GM23338 (cell line): ENCODE data around the gene ZFR2.

Source experiments
- EZH2 ChIP-seq: fragments of 200-600 bp; sonication (generic); IDR thresholded peaks from one replicate; pipeline ENCODE4 v1.8.0; 2017; ENCODE audit warnings: antibody characterized with exemption, mild to moderate bottlenecking, low read depth; ENCODE audit not compliant: unreplicated experiment
- POLR2AphosphoS5 ChIP-seq: IDR thresholded peaks from 2 replicates; pipeline ENCODE4 v1.6.1; 2016; ENCODE audit warnings: antibody characterized with exemption, low read depth
- TF ChIP-seq, protein P1 (sequence below), 2 experiments: fragments of 200-600 bp in 1 of 2; sonication (generic) in 1 of 2; conservative IDR thresholded peaks; 2 replicates each; pipeline versions ENCODE4 v1.5.1 to v1.6.1; 2016 to 2017; ENCODE audit warnings: antibody characterized with exemption in 2 of 2, low read depth in 2 of 2, mild to moderate bottlenecking in 2 of 2, moderate library complexity in 1 of 2
- TF ChIP-seq, protein P2 (sequence below): IDR thresholded peaks from one replicate; pipeline ENCODE4 v1.6.1; 2018; ENCODE audit warnings: antibody characterized with exemption; ENCODE audit not compliant: unreplicated experiment

DNA sequence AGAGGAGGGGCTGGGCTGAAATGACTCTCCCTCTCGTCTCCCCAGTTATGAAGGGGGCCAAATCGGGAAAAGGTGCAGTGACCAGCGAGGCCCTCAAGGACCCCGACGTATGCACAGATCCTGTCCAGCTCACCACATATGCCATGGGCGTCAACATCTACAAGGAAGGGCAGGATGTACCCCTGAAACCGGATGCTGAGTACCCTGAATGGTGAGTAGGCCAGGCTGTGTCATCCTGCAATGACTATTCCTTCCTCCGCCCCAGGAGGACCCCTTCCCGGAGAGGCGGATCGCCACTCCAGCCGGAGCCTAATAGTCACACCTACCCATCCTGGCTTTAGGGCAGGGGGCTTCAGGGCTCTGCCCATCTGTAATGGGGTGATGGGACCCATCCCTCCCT lies 103.7 kb downstream of the ZFR2 start:
- TF ChIP-seq EZH2 (no peak), POLR2AphosphoS5 (no peak)
- TF ChIP-seq, protein P1, sequence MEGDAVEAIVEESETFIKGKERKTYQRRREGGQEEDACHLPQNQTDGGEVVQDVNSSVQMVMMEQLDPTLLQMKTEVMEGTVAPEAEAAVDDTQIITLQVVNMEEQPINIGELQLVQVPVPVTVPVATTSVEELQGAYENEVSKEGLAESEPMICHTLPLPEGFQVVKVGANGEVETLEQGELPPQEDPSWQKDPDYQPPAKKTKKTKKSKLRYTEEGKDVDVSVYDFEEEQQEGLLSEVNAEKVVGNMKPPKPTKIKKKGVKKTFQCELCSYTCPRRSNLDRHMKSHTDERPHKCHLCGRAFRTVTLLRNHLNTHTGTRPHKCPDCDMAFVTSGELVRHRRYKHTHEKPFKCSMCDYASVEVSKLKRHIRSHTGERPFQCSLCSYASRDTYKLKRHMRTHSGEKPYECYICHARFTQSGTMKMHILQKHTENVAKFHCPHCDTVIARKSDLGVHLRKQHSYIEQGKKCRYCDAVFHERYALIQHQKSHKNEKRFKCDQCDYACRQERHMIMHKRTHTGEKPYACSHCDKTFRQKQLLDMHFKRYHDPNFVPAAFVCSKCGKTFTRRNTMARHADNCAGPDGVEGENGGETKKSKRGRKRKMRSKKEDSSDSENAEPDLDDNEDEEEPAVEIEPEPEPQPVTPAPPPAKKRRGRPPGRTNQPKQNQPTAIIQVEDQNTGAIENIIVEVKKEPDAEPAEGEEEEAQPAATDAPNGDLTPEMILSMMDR (conservative IDR thresholded peaks at IDR 0.05; ENCODE audit: low read depth in 2 of 2): no peak
- TF ChIP-seq, protein P2, sequence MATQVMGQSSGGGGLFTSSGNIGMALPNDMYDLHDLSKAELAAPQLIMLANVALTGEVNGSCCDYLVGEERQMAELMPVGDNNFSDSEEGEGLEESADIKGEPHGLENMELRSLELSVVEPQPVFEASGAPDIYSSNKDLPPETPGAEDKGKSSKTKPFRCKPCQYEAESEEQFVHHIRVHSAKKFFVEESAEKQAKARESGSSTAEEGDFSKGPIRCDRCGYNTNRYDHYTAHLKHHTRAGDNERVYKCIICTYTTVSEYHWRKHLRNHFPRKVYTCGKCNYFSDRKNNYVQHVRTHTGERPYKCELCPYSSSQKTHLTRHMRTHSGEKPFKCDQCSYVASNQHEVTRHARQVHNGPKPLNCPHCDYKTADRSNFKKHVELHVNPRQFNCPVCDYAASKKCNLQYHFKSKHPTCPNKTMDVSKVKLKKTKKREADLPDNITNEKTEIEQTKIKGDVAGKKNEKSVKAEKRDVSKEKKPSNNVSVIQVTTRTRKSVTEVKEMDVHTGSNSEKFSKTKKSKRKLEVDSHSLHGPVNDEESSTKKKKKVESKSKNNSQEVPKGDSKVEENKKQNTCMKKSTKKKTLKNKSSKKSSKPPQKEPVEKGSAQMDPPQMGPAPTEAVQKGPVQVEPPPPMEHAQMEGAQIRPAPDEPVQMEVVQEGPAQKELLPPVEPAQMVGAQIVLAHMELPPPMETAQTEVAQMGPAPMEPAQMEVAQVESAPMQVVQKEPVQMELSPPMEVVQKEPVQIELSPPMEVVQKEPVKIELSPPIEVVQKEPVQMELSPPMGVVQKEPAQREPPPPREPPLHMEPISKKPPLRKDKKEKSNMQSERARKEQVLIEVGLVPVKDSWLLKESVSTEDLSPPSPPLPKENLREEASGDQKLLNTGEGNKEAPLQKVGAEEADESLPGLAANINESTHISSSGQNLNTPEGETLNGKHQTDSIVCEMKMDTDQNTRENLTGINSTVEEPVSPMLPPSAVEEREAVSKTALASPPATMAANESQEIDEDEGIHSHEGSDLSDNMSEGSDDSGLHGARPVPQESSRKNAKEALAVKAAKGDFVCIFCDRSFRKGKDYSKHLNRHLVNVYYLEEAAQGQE: no peak
